ENCODE data around the gene ITGA2.
"Not testable (repeated sequence)": the region's sequence is repeated elsewhere in the genome, so short reads cannot be mapped to it uniquely, and the experiment has no call there.

The ITGA2 gene

GRCh38 chr5:52963636-52964035 lies 25.5 kb upstream of the ITGA2 start:
- in situ Hi-C loops (cut with HindIII; ENCODE audit: low sequenced_read_pairs) = no loop called here
- H3K4me3 ChIP-seq (ENCODE audit: low read depth, low read length) = no peak overlapping the region
- no peak for TF ChIP-seq CTCF (IDR thresholded peaks at IDR 0.05; ENCODE audit: low read depth, low read length)
- DNase-seq (ENCODE audit: low read depth, low spot score) = no peak

- H3K4me3 ChIP-seq (ENCODE audit: low read depth, low read length) = no peak overlapping the region
- DNase-seq (ENCODE audit: low read depth, low spot score) = no peak
- TF ChIP-seq CTCF (IDR thresholded peaks at IDR 0.05; ENCODE audit: low read depth, low read length) = no peak
- in situ Hi-C loops (cut with HindIII; ENCODE audit: low sequenced_read_pairs) = no loop called here
Measured at GRCh38 chr5:52964138-52964537, 25.0 kb upstream of the ITGA2 start.

GRCh38 chr5:52976157-52976556 lies 13.0 kb upstream of the ITGA2 start:
- H3K4me3 ChIP-seq (ENCODE audit: low read depth, low read length); in situ Hi-C loops (cut with HindIII; ENCODE audit: low sequenced_read_pairs); DNase-seq (ENCODE audit: low read depth, low spot score): not testable (repeated sequence)

GRCh38 chr5:52977264-52977897 lies 11.8 kb upstream of the ITGA2 start:
- in situ Hi-C loops (cut with HindIII; ENCODE audit: low sequenced_read_pairs) = no loop called here
- no peak for DNase-seq (ENCODE audit: low read depth, low spot score)
- no peak overlapping the region for H3K4me3 ChIP-seq (ENCODE audit: low read depth, low read length)
- TF ChIP-seq CTCF (IDR thresholded peaks at IDR 0.05; ENCODE audit: low read depth, low read length) = no peak

GRCh38 chr5:52981507-52981906 lies 7.6 kb upstream of the ITGA2 start:
- in situ Hi-C loops (cut with HindIII; ENCODE audit: low sequenced_read_pairs) = no loop called here
- DNase-seq (ENCODE audit: low read depth, low spot score) = no peak
- H3K4me3 ChIP-seq (ENCODE audit: low read depth, low read length) = no peak overlapping the region
- no peak for TF ChIP-seq CTCF (IDR thresholded peaks at IDR 0.05; ENCODE audit: low read depth, low read length)

- no peak for TF ChIP-seq CTCF (IDR thresholded peaks at IDR 0.05; ENCODE audit: low read depth, low read length)
- H3K4me3 ChIP-seq (ENCODE audit: low read depth, low read length) = no peak overlapping the region
- DNase-seq (ENCODE audit: low read depth, low spot score) = no peak
- in situ Hi-C loops (cut with HindIII; ENCODE audit: low sequenced_read_pairs) = no loop called here
Measured at GRCh38 chr5:52983731-52984636, 5.2 kb upstream of the ITGA2 start.

- no peak for TF ChIP-seq CTCF (IDR thresholded peaks at IDR 0.05; ENCODE audit: low read depth, low read length)
- in situ Hi-C loops (cut with HindIII; ENCODE audit: low sequenced_read_pairs) = no loop called here
- DNase-seq (ENCODE audit: low read depth, low spot score) = no peak
- no peak overlapping the region for H3K4me3 ChIP-seq (ENCODE audit: low read depth, low read length)
Measured at GRCh38 chr5:52985306-52985705, 3.8 kb upstream of the ITGA2 start.
